ENCODE data around the gene GRK5. TPM values are rescaled to one million over a fixed set of nuclear protein-coding genes. Genes with fewer than 3 reads are reported as not detected.

GRK5 gene
- total RNA-seq, 3 donors from 2014 or later (not counting 1 experiment from before 2014, with no cell fraction given), result 37.6 to 54.3 (median 47.9) TPM

DNA sequence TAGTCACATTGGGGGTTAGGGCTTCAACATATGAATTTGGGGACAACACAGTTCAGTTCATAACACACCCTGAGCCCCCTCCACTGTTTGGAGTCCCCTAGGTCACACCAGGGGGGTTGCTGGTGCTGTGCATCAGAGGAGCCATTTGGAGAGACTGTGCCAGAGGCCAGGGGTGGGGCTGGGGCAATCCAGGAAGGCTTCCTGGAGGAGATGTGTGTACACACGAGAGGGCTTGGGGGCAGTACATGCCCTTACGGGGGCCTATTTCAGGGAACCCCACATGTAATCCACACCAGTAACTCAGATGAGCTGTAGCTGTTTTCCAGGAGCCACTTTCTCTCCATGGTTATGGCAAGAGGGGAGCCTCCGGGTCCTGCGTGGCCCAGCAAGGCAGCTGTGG lies 151.7 kb downstream of the GRK5 start:
- no peak overlapping the region for H3K4me3 ChIP-seq (ENCODE audit: low read length)
- WGBS (ENCODE audit: insufficient coverage), result 96% methylated on average over 4 of the region's 4 CpGs
- H3K9me3 Mint-ChIP-seq, result peaks cover 2 to 8% of the 10 kb centered on the region in 2 donors

DNA sequence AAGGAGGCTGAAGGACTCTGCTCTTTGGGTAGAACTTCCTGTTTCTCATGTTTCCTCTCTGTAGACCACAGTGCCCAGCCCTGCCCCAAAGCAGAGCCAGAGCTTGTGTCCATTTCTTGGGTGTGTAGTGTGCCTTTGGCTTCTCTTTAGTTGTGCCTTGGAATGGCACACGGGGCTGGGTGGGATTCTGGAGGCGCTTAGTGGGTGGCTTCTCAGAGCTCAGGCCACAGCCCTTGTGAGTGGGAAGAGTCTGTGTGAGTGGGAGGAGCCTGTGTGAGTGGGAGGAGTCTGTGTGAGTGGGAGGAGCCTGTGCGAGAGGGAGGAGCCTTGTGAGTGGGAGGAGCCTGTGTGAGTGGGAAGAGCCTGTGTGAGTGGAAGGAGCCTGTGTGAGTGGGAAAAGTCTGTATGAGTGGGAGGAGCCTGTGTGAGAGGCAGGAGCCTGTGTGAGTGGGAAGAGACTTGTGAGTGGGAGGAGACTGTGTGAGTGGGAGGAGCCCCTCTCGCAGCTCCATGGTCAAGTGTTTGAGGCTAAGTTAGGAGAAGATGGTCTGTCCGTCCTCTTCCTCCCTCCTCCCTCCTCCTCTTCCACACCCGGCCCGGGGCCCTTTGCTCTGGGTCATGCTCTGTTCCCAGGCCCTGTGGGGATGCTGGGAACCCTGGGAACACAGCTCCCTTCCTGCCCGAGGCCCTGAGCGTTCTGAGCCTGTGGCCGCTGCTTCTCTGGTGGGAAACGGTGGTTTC lies 153.0 kb downstream of the GRK5 start:
- Histone ChIP-seq H3K36me3 (ENCODE audit: control insufficient read depth, insufficient read depth, low read length) (no peaks in the 10 kb centered on the region), H3K9me3 (ENCODE audit: control insufficient read depth, insufficient read depth, low read length) (peaks cover 14% of the 10 kb centered on the region), H3K27me3 (ENCODE audit: control insufficient read depth, insufficient read depth, low read length) (no peaks in the 10 kb centered on the region), H3K27ac (ENCODE audit: low read length) (no peak overlapping the region), H3K4me1 (ENCODE audit: control insufficient read depth, insufficient read depth, low read length) (peaks cover 12% of the 10 kb centered on the region), H3K4me3 (ENCODE audit: low read length) (no peak overlapping the region)
- no peaks in the 10 kb centered on the region for H3K27me3 Mint-ChIP-seq (ENCODE audit: low read depth in 2 of 2)
- DNase-seq, result peak in 1 of 2 donors; percentile 45
- H3K4me3 Mint-ChIP-seq, result no peak overlapping the region
- WGBS (ENCODE audit: insufficient coverage), result 90% methylated on average over 10 of the region's 11 CpGs
- TF ChIP-seq CTCF (IDR thresholded peaks at IDR 0.05), result no peak
- peak overlapping the region in 1 of 2 donors; percentile 80 for H3K27ac Mint-ChIP-seq
- peaks cover 2 to 8% of the 10 kb centered on the region in 2 donors for H3K9me3 Mint-ChIP-seq
- peaks cover 28 to 34% of the 10 kb centered on the region in 2 donors for H3K4me1 Mint-ChIP-seq
- peaks cover 15% of the 10 kb centered on the region for H3K36me3 Mint-ChIP-seq
- ATAC-seq, result peak; percentile 44 to 75 (median 63)
- intact Hi-C loops (cut with micrococcal nuclease), result no loop called here

More for the DNA sequence above, 151.7 kb downstream of the GRK5 start:
- peaks cover 15% of the 10 kb centered on the region for H3K9me3 ChIP-seq (ENCODE audit: control insufficient read depth, insufficient read depth, low read length)
- intact Hi-C loops (cut with micrococcal nuclease), result no loop called here
- no peak for TF ChIP-seq CTCF (IDR thresholded peaks at IDR 0.05)
- H3K27ac Mint-ChIP-seq, result peak overlapping the region in 1 of 2 donors; percentile 12
- no peaks in the 10 kb centered on the region for H3K36me3 ChIP-seq (ENCODE audit: control insufficient read depth, insufficient read depth, low read length)
- peaks cover 12% of the 10 kb centered on the region for H3K4me1 ChIP-seq (ENCODE audit: control insufficient read depth, insufficient read depth, low read length)
- H3K4me3 Mint-ChIP-seq, result no peak overlapping the region
- no peak for DNase-seq
- no peak overlapping the region for H3K27ac ChIP-seq (ENCODE audit: low read length)
- no peaks in the 10 kb centered on the region for H3K27me3 Mint-ChIP-seq (ENCODE audit: low read depth in 2 of 2)
- peaks cover 23% of the 10 kb centered on the region in 2 donors for H3K4me1 Mint-ChIP-seq
- ATAC-seq, result no peak
- peaks cover 15% of the 10 kb centered on the region for H3K36me3 Mint-ChIP-seq
- H3K27me3 ChIP-seq (ENCODE audit: control insufficient read depth, insufficient read depth, low read length), result no peaks in the 10 kb centered on the region

GRCh38 chr10:119361037-119361436 lies 153.7 kb downstream of the GRK5 start:
- 98% methylated on average over 10 of the region's 10 CpGs for WGBS (ENCODE audit: insufficient coverage)
- no peak overlapping the region for H3K27ac Mint-ChIP-seq
- TF ChIP-seq CTCF (IDR thresholded peaks at IDR 0.05), result no peak
- Histone ChIP-seq H3K4me1 (ENCODE audit: control insufficient read depth, insufficient read depth, low read length) (peaks cover 12% of the 10 kb centered on the region), H3K9me3 (ENCODE audit: control insufficient read depth, insufficient read depth, low read length) (peaks cover 11% of the 10 kb centered on the region), H3K36me3 (ENCODE audit: control insufficient read depth, insufficient read depth, low read length) (no peaks in the 10 kb centered on the region), H3K27me3 (ENCODE audit: control insufficient read depth, insufficient read depth, low read length) (no peaks in the 10 kb centered on the region), H3K4me3 (ENCODE audit: low read length) (no peak overlapping the region), H3K27ac (ENCODE audit: low read length) (no peak overlapping the region)
- no peak overlapping the region for H3K4me3 Mint-ChIP-seq
- DNase-seq, result no peak
- no peaks in the 10 kb centered on the region for H3K27me3 Mint-ChIP-seq (ENCODE audit: low read depth in 2 of 2)
- peaks cover 28 to 34% of the 10 kb centered on the region in 2 donors for H3K4me1 Mint-ChIP-seq
- H3K36me3 Mint-ChIP-seq, result peaks cover 10% of the 10 kb centered on the region
- H3K9me3 Mint-ChIP-seq, result peaks cover under 1 to 3% of the 10 kb centered on the region in 2 donors
- ATAC-seq, result no peak
- intact Hi-C loops (cut with micrococcal nuclease), result no loop called here

All from natural killer cell (primary cell).